NT2/D1 (cell line): ENCODE data around the gene TCAP.

Source experiments
- SUZ12 ChIP-seq: IDR thresholded peaks from 2 replicates; pipeline ENCODE4 v1.6.1; 2011; ENCODE audit not compliant: insufficient read length, insufficient read depth; ENCODE audit errors: extremely low read depth
- ZNF274 ChIP-seq: IDR thresholded peaks from 2 replicates; pipeline ENCODE4 v1.6.1; 2011; ENCODE audit warnings: mild to moderate bottlenecking, low read depth, low read length

DNA sequence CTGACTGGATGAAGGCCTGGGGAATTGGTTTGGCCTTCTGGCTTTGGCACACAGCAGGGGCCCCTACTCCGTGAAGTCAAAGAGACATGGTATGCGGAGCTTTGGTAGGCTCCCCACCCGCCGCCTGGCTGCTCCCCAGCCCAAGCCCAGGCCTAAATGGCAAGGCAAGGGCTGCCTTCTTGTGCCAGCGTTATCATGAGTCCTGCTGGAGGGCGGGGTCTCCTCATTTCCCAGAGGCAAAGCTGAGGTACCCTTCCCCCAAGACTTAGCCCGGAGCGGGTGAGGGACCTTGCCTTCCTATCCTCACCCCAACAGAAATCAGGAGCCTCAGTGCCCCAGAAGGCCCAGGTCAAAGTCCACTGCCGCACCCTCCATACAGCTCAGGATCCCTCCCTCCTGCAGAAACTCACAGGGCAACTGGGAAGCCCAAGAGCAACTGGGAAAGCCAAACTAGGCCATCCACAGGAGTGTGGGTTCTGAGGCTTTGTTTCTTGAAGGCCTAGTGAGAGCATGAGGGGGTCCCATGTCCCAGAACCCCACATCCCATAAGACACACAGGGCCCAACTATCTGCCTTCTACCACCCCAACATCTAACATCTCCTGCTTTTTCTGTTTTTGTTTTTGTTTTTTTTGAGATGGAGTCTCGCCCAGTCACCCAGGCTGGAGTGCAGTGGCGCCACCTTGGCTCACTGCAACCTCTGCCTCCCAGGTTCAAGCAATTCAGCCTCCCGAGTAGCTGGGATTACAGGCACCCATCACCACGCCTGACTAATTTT is 13.4 kb downstream of the TCAP start:
- TF ChIP-seq SUZ12: no peak
- TF ChIP-seq ZNF274: no peak
